HUES64 (cell line): Measurements from ENCODE around the gene TM9SF2.

Source experiments
- H3K27ac ChIP-seq: 2 replicates; pipeline ENCODE4 v1.7.0; 2013; ENCODE audit warnings: low read depth, low read length, inconsistent platforms
- H3K27me3 ChIP-seq: 2 replicates; pipeline ENCODE4 v1.6.1; 2013; ENCODE audit warnings: mild to moderate bottlenecking, low read length; ENCODE audit not compliant: insufficient read depth
- H3K36me3 ChIP-seq: 2 replicates; pipeline ENCODE4 v1.6.1; 2013; ENCODE audit warnings: mild to moderate bottlenecking, low read length; ENCODE audit not compliant: insufficient read depth
- H3K4me1 ChIP-seq: 2 replicates; pipeline ENCODE4 v1.6.1; 2013; ENCODE audit warnings: mild to moderate bottlenecking, low read length, moderate library complexity; ENCODE audit not compliant: insufficient read depth
- H3K4me3 ChIP-seq: 2 replicates; pipeline ENCODE4 v1.5.1; 2013; ENCODE audit warnings: mild to moderate bottlenecking, low read length, moderate library complexity
- H3K9ac ChIP-seq: 2 replicates; pipeline ENCODE4 v1.6.1; 2013; ENCODE audit warnings: mild to moderate bottlenecking, low read depth, low read length
- H3K9me3 ChIP-seq: 2 replicates; pipeline ENCODE4 v1.6.1; 2013; ENCODE audit warnings: low read depth, low read length; ENCODE audit not compliant: insufficient read depth
- WGBS: fragments of 150-250, 120-280 bp; methylation state at CpG from one replicate; pipeline ENCODE4 v1.1.7; 2013; ENCODE audit warnings: missing lambda C conversion rate; 5-methylcytosine and 5-hydroxymethylcytosine counted together

TM9SF2 gene

DNA sequence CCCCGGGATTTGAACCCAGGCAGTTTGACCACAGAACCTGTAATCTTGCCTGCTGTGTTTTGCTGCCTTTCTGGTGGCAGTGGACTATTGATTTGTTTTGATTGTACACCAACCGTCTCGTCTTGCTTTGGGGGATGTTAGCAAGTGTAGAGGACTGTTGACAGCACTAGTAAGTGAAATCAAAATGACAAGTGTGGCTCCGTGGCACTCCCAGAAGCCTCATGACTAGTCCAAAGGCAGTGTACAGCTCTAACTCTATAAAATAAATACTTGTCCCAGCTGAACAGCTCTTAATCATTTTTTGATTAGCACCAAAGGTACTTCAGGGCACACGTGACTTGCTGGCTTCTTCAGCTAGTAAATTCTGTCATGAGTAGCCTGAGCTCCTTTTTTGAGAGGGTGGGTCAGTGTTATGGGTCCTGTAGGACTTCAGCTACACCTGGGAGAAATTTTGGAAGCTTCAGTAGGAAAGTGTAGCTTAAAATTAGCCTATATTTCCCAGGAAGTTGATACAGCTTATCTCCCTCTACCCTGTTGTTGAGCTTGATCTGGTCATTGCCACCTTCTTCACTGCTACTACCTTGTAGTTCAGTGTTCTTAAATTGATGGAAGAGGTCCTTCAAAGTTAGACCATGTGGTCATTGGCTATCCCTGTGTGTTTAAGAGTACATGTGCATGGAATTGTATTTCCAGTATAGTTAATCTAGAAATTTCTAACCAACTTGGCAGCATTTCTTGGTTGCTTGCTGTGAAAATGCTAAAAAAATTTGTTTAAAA lies 15.1 kb downstream of the TM9SF2 start:
- Histone ChIP-seq H3K27me3 (no peaks in the 10 kb centered on the region), H3K27ac (no peak overlapping the region), H3K9ac (no peak overlapping the region), H3K9me3 (no peaks in the 10 kb centered on the region), H3K4me1 (no peaks in the 10 kb centered on the region), H3K4me3 (no peak overlapping the region), H3K36me3 (peaks cover 39% of the 10 kb centered on the region)
- WGBS, result 92% methylated on average over 5 of the region's 5 CpGs

- WGBS, result 100% methylated on average over 2 of the region's 2 CpGs
- no peak overlapping the region for H3K27ac ChIP-seq
- H3K4me3 ChIP-seq, result no peak overlapping the region
- H3K9ac ChIP-seq, result no peak overlapping the region
- H3K27me3 ChIP-seq, result no peaks in the 10 kb centered on the region
- H3K36me3 ChIP-seq, result peaks cover 51% of the 10 kb centered on the region
- H3K4me1 ChIP-seq, result no peaks in the 10 kb centered on the region
- H3K9me3 ChIP-seq, result no peaks in the 10 kb centered on the region
Measured at GRCh38 chr13:99517577-99517976, 16.3 kb downstream of the TM9SF2 start.

GRCh38 chr13:99517984-99518383 lies 16.7 kb downstream of the TM9SF2 start:
- WGBS, result 98% methylated on average over 6 of the region's 6 CpGs
- peaks cover 55% of the 10 kb centered on the region for H3K36me3 ChIP-seq

DNA sequence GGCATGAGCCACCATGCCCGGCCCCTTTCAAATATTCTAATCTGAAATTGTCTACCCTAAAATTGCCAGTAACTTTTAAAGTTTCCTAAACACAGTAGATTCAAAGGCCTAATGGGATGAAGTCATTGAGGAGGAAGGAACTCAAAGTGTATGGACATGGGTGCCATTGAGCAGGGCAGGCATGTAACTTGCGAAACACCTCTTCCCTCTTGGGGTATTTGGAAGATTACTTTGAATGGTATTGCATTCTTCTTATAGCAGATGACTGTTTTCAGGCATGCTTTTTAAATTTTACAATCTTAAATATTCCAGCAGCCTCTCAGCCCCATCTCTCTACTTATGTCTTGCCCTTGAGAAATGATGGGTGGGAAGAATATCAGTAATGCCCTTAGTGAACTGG lies 21.0 kb downstream of the TM9SF2 start:
- no peaks in the 10 kb centered on the region for H3K4me1 ChIP-seq
- peaks cover 75% of the 10 kb centered on the region for H3K36me3 ChIP-seq
- no peaks in the 10 kb centered on the region for H3K27me3 ChIP-seq
- no peaks in the 10 kb centered on the region for H3K9me3 ChIP-seq
- no peak overlapping the region for H3K27ac ChIP-seq
- no peak overlapping the region for H3K9ac ChIP-seq
- H3K4me3 ChIP-seq, result no peak overlapping the region
- 95% methylated on average over 2 of the region's 2 CpGs for WGBS

More at GRCh38 chr13:99517984-99518383, 16.7 kb downstream of the TM9SF2 start:
- Histone ChIP-seq H3K4me1 (no peaks in the 10 kb centered on the region), H3K27me3 (no peaks in the 10 kb centered on the region), H3K9ac (no peak overlapping the region), H3K4me3 (no peak overlapping the region), H3K27ac (no peak overlapping the region), H3K9me3 (no peaks in the 10 kb centered on the region)

DNA sequence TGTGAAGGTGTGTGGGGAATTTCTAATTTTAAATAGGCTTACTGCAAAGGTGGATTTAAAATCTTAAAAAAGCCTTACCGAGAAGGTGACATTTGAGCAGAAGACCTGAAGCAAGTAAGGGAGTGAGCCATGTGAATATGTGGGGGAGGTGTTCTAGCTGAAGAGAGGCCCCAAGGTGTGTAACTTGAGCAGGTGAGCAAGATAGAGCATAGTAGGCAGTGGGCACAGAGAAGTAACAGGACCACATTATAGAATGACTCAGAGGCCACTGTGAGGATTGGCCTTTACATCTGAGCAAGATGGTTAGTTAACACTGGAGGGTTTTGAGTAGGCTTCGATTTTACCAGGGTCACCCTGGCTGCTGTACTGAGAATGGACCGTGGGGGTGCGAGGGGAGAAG lies 22.6 kb downstream of the TM9SF2 start:
- Histone ChIP-seq H3K4me3 (no peak overlapping the region), H3K36me3 (peaks cover 75% of the 10 kb centered on the region)
- 98% methylated on average over 4 of the region's 4 CpGs for WGBS

DNA sequence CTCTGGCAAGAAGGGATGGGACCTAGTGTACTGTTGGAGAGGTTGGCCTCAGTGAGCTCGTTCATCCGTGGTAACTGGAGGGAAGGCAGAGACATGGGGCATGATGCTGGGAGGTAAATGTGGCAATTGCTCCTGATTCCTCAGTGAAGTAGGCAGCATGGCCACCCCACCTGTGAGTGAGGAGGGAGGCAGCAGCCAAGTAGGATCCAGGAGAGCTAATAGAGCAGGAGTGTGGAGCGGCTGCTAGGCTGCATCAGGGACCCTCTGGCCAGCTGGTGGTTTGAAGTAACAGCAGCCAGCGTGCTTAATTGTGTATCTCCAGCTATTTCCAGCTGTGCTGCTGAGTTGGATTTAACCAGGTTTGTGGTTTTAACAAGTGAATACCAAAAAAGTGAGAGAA lies 24.7 kb downstream of the TM9SF2 start:
- 88% methylated on average over 4 of the region's 4 CpGs for WGBS
- H3K27me3 ChIP-seq, result no peaks in the 10 kb centered on the region
- peaks cover 67% of the 10 kb centered on the region for H3K36me3 ChIP-seq
- no peaks in the 10 kb centered on the region for H3K4me1 ChIP-seq
- no peak overlapping the region for H3K27ac ChIP-seq
- H3K4me3 ChIP-seq, result no peak overlapping the region
- no peaks in the 10 kb centered on the region for H3K9me3 ChIP-seq
- no peak overlapping the region for H3K9ac ChIP-seq

More for the DNA sequence above, 22.6 kb downstream of the TM9SF2 start:
- no peak overlapping the region for H3K27ac ChIP-seq
- no peak overlapping the region for H3K9ac ChIP-seq
- no peaks in the 10 kb centered on the region for H3K27me3 ChIP-seq
- H3K4me1 ChIP-seq, result no peaks in the 10 kb centered on the region
- H3K9me3 ChIP-seq, result no peaks in the 10 kb centered on the region

GRCh38 chr13:99526549-99526948 lies 25.3 kb downstream of the TM9SF2 start:
- no peaks in the 10 kb centered on the region for H3K9me3 ChIP-seq
- H3K27me3 ChIP-seq, result no peaks in the 10 kb centered on the region
- 84% methylated on average over 7 of the region's 7 CpGs for WGBS
- H3K27ac ChIP-seq, result no peak overlapping the region
- H3K4me3 ChIP-seq, result no peak overlapping the region
- no peaks in the 10 kb centered on the region for H3K4me1 ChIP-seq
- H3K36me3 ChIP-seq, result peaks cover 63% of the 10 kb centered on the region
- no peak overlapping the region for H3K9ac ChIP-seq

DNA sequence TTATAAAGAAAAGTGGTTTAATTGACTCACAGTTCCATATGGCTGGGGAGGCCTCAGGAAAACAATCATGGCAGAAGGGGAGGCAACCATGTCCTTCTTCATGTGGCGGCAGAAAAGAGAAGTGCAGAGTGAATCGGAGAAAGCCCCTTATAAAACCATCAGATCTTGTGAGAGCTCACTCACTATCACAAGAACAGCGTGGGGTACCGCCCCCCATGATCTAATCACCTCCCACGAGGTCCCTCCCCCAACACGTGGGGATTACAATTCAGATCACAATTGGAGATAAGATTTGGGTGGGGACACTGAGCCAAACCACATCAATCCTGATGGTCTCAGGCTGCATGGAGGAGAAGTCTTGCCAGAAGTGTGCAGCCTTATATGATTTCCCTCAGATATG lies 26.0 kb downstream of the TM9SF2 start:
- Histone ChIP-seq H3K36me3 (peaks cover 55% of the 10 kb centered on the region), H3K4me1 (no peaks in the 10 kb centered on the region), H3K9me3 (no peaks in the 10 kb centered on the region), H3K27ac (no peak overlapping the region), H3K4me3 (no peak overlapping the region), H3K27me3 (no peaks in the 10 kb centered on the region), H3K9ac (no peak overlapping the region)
- WGBS, result 92% methylated on average over 6 of the region's 6 CpGs

DNA sequence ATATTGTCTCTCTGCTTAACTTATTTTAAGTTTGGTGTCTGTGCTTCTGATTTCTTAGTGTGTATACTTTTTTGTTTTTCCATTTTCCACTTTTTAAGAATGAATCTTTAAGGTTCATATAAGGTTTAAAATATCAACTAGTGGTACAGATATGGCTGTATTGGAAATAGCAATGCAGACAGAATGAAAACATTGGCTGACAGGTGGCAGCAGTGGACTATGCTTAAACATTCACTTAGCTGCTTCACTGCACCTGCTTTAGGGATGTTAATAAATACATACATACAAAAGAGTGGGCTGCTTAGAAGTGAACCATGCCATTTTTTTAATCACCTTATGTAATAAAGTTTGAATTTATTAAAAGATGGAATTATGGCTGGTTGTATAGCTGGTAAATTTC lies 27.3 kb downstream of the TM9SF2 start:
- Histone ChIP-seq H3K4me3 (no peak overlapping the region), H3K9me3 (no peaks in the 10 kb centered on the region), H3K4me1 (no peaks in the 10 kb centered on the region), H3K9ac (no peak overlapping the region), H3K36me3 (peaks cover 50% of the 10 kb centered on the region), H3K27ac (no peak overlapping the region), H3K27me3 (no peaks in the 10 kb centered on the region)

- Histone ChIP-seq H3K9me3 (no peaks in the 10 kb centered on the region), H3K27me3 (no peaks in the 10 kb centered on the region), H3K36me3 (peaks cover 55% of the 10 kb centered on the region), H3K9ac (no peak overlapping the region), H3K4me3 (no peak overlapping the region), H3K4me1 (no peaks in the 10 kb centered on the region), H3K27ac (no peak overlapping the region)
- 89% methylated on average over 1 of the region's 2 CpGs for WGBS
Measured at GRCh38 chr13:99536023-99536422, 34.8 kb downstream of the TM9SF2 start.

DNA sequence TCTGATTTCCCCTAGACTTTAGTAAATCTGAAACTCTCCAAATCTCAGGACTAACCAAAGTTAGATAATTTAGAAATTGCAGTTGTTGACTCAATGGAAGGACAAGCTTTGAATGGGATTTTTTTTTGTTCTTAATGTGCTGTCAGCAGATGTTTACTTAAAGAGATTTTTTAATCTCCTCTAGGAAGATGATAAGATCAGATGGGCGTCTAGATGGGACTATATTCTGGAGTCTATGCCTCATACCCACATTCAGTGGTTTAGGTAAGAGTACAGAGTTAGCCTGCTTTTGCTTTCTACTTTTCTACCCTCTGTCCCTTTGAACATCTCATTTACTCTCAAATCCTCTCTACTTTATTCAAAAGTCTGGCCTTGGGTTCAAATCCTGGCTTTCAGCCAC lies 39.3 kb downstream of the TM9SF2 start:
- 75% methylated on average over 1 of the region's 1 CpG for WGBS
- no peaks in the 10 kb centered on the region for H3K27me3 ChIP-seq
- no peaks in the 10 kb centered on the region for H3K4me1 ChIP-seq
- no peak overlapping the region for H3K4me3 ChIP-seq
- no peaks in the 10 kb centered on the region for H3K9me3 ChIP-seq
- no peak overlapping the region for H3K27ac ChIP-seq
- no peak overlapping the region for H3K9ac ChIP-seq
- peaks cover 91% of the 10 kb centered on the region for H3K36me3 ChIP-seq
